ENCODE data around the gene PKIG.

DNA sequence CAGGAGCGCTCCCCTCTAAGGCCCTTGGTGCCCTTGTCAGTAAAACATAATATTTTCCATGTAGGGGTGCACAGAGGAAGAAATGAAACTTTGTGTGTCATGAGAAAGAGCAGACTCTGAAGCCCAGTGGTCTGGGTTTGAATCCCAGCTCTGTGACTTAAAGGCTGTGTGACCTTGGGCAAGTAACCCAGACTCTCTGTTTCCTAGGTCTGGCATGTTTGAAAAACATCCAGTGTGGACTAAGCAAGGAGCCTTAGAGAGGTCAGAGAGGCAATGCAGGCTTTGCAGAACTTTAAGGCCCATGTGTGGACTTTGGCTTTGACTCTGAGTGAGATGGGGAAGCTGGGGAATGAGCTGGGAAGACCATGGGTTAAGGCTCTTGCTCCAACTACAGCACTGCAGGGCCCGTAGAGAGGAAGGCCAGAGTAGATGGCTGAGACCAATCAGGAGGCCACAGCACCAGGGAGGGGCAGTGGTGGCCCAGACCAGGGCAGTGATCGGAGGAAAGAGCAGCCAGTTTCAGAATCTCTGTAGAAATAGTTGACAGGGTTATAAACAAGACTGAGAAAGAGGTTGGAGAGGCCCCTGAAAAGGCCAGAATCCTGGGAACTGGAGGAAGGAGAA, 50.9 kb downstream of the PKIG start:
- TF ChIP-seq, protein P1, sequence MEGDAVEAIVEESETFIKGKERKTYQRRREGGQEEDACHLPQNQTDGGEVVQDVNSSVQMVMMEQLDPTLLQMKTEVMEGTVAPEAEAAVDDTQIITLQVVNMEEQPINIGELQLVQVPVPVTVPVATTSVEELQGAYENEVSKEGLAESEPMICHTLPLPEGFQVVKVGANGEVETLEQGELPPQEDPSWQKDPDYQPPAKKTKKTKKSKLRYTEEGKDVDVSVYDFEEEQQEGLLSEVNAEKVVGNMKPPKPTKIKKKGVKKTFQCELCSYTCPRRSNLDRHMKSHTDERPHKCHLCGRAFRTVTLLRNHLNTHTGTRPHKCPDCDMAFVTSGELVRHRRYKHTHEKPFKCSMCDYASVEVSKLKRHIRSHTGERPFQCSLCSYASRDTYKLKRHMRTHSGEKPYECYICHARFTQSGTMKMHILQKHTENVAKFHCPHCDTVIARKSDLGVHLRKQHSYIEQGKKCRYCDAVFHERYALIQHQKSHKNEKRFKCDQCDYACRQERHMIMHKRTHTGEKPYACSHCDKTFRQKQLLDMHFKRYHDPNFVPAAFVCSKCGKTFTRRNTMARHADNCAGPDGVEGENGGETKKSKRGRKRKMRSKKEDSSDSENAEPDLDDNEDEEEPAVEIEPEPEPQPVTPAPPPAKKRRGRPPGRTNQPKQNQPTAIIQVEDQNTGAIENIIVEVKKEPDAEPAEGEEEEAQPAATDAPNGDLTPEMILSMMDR (conservative IDR thresholded peaks at IDR 0.05) = no peak
- TF ChIP-seq ZFX (IDR thresholded peaks at IDR 0.05) = no peak

Data from C4-2B (cell line).